Measurements from ENCODE around the gene GRID2. TPM values are rescaled to one million over a fixed set of nuclear protein-coding genes. Genes with fewer than 3 reads are reported as not detected.

The GRID2 gene
- total and polyA plus RNA-seq, 2 donors, result 0.63 to 26.1 TPM

DNA sequence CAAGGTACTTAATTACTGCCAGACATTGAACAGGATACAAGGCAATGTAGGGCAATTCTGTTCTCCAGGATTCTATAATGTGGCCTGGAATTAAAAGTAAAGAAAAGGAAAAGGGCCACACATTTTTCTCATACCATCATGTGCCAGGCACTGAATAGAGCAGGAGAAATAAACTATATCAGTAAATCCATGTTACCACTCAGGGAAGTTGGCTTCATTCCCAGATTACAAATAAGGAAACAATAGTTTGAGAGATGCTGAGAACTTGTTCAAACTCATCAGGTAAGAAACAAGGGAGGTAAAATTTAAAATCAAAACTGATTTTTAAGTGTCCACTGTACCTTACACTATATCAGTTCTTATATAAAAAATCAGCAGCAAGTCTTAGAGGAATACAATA is 879.8 kb downstream of the GRID2 start:
- DNase-seq (ENCODE audit: extremely low spot score), result peak; percentile 14
- Histone ChIP-seq H3K4me1 (ENCODE audit: insufficient read depth) (no peaks in the 10 kb centered on the region), H3K27ac (ENCODE audit: low read depth) (no peak overlapping the region), H3K4me3 (ENCODE audit: low read depth, low read length) (no peak overlapping the region), H3K36me3 (ENCODE audit: insufficient read depth) (no peaks in the 10 kb centered on the region)

DNA sequence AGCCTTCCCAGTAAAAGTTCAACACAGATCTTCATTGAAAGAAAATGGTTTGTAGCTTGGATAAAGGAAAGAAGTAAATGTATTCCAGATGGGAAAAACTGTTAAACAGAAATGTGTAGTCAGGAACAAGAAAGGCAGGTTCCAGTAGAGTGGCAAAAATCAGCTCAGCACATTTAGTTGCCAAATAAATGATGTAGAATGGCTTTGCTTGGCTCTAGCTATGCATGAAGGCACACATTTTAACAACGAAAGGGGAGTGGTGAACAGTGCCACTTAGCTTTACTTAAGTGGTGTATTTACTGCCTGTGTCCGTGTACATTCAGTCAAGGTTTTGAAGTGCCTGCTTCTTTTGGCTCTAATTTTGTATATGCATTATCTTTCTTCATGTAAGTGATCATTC is 880.3 kb downstream of the GRID2 start:
- 54% methylated on average over 2 of the region's 2 CpGs for WGBS
- peak; percentile 23 for DNase-seq (ENCODE audit: extremely low spot score)
- Histone ChIP-seq H3K27ac (ENCODE audit: low read depth) (no peak overlapping the region), H3K4me3 (ENCODE audit: low read depth, low read length) (no peak overlapping the region), H3K36me3 (ENCODE audit: insufficient read depth) (no peaks in the 10 kb centered on the region), H3K4me1 (ENCODE audit: insufficient read depth) (no peaks in the 10 kb centered on the region)

DNA sequence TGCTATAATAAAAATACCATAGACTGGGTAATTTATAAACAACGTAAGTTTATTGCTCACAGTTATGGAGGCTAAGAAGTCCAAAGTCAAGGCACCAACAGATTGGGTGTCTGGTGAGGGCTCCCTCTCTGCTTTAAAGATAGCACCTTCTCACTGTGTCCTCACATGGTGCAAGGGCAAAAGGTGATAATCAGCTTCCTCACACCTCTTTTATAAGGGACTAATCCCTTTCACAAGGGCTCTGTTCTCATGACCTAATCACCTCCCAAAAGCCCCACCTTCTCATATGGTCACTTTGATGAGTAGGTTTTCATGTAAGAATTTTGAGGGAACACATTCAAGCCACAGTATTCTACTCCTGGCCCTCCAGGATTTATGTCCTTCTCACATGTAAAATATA is 883.1 kb downstream of the GRID2 start:
- Histone ChIP-seq H3K4me3 (ENCODE audit: low read depth, low read length) (no peak overlapping the region), H3K4me1 (ENCODE audit: insufficient read depth) (no peaks in the 10 kb centered on the region), H3K27ac (ENCODE audit: low read depth) (no peak overlapping the region), H3K36me3 (ENCODE audit: insufficient read depth) (no peaks in the 10 kb centered on the region)
- WGBS, result 94% methylated on average over 1 of the region's 1 CpG
- DNase-seq (ENCODE audit: extremely low spot score), result no peak

DNA sequence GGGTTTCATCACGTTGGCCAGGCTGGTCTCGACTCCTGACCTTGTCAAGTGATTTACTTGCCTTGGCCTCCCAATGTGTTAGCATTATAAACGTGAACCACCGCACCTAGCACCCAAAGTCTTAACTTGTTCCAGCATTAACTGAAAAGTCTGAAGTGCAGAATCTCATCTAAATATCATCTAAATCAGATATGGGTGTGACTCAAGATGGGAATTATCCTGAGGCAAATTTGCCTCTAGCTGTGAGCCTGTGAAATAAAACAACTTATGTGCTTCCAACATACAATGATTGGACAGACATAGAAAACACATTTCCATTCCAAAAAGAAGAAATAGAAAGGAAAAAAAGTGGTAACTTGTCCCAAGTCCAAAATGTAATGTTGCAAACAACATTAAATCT is 883.7 kb downstream of the GRID2 start:
- H3K4me1 ChIP-seq (ENCODE audit: insufficient read depth), result no peaks in the 10 kb centered on the region
- H3K27ac ChIP-seq (ENCODE audit: low read depth), result no peak overlapping the region
- DNase-seq (ENCODE audit: extremely low spot score), result no peak
- H3K4me3 ChIP-seq (ENCODE audit: low read depth, low read length), result no peak overlapping the region
- no peaks in the 10 kb centered on the region for H3K36me3 ChIP-seq (ENCODE audit: insufficient read depth)
- WGBS, result 89% methylated on average over 4 of the region's 4 CpGs

GRCh38 chr4:93187892-93188291 is 884.1 kb downstream of the GRID2 start:
- no peak overlapping the region for H3K4me3 ChIP-seq (ENCODE audit: low read depth, low read length)
- no peak overlapping the region for H3K27ac ChIP-seq (ENCODE audit: low read depth)
- no peaks in the 10 kb centered on the region for H3K36me3 ChIP-seq (ENCODE audit: insufficient read depth)
- DNase-seq (ENCODE audit: extremely low spot score), result no peak
- 91% methylated on average over 4 of the region's 4 CpGs for WGBS
- no peaks in the 10 kb centered on the region for H3K4me1 ChIP-seq (ENCODE audit: insufficient read depth)

DNA sequence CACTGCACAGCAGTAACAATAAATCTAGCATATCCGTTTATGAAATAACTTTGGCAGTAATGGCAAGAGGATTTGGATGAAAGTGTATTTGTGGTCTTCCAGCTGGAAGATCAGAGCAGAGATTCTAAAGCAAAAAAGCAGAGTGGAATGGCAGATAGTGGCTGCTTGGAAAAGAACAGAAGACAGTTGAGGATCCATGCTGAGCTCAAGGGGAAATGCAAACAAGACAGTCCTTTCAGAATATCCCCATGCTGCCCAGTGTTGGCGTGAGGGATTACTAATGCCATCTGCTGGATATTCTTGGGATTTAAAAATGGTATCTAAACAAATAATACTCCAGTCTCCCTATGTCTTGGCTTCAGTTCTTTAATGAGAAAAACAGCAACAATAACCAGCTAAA is 895.7 kb downstream of the GRID2 start:
- 31% methylated on average over 2 of the region's 2 CpGs for WGBS
- Histone ChIP-seq H3K36me3 (ENCODE audit: insufficient read depth) (no peaks in the 10 kb centered on the region), H3K4me1 (ENCODE audit: insufficient read depth) (no peaks in the 10 kb centered on the region), H3K4me3 (ENCODE audit: low read depth, low read length) (no peak overlapping the region), H3K27ac (ENCODE audit: low read depth) (no peak overlapping the region)
- peak; percentile 33 for DNase-seq (ENCODE audit: extremely low spot score)

GRCh38 chr4:93201471-93202096 is 897.8 kb downstream of the GRID2 start:
- DNase-seq (ENCODE audit: extremely low spot score), result no peak
- 64% methylated on average over 4 of the region's 4 CpGs for WGBS
- no peaks in the 10 kb centered on the region for H3K36me3 ChIP-seq (ENCODE audit: insufficient read depth)
- no peaks in the 10 kb centered on the region for H3K4me1 ChIP-seq (ENCODE audit: insufficient read depth)
- H3K4me3 ChIP-seq (ENCODE audit: low read depth, low read length), result no peak overlapping the region
- no peak overlapping the region for H3K27ac ChIP-seq (ENCODE audit: low read depth)

DNA sequence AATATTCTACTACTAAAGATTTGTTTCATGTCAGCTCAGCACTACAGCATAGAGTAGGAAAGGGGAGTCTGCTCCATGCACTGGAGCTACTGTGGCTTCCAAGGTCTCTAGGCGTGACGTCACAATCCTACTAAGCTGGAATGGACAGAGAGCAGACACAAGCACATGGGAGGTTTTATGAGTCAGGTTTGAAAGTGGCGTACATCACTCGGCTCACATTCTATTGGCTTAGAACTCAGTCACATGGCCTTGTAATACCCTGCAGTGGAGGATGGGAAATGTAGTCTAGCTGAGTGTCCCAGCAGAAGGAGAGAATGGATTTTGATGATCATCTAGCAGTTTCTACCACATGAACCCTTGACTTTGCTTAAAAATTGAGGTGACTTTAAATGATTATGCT is 899.9 kb downstream of the GRID2 start:
- no peak for DNase-seq (ENCODE audit: extremely low spot score)
- no peak overlapping the region for H3K4me3 ChIP-seq (ENCODE audit: low read depth, low read length)
- WGBS, result 74% methylated on average over 4 of the region's 4 CpGs

GRCh38 chr4:93212250-93212649 is 908.5 kb downstream of the GRID2 start:
- H3K4me1 ChIP-seq (ENCODE audit: insufficient read depth), result no peaks in the 10 kb centered on the region
- DNase-seq (ENCODE audit: extremely low spot score), result no peak
- 90% methylated on average over 3 of the region's 3 CpGs for WGBS
- no peaks in the 10 kb centered on the region for H3K36me3 ChIP-seq (ENCODE audit: insufficient read depth)
- H3K27ac ChIP-seq (ENCODE audit: low read depth), result no peak overlapping the region
- H3K4me3 ChIP-seq (ENCODE audit: low read depth, low read length), result no peak overlapping the region

More for the DNA sequence above, 899.9 kb downstream of the GRID2 start:
- H3K27ac ChIP-seq (ENCODE audit: low read depth), result no peak overlapping the region
- no peaks in the 10 kb centered on the region for H3K4me1 ChIP-seq (ENCODE audit: insufficient read depth)
- H3K36me3 ChIP-seq (ENCODE audit: insufficient read depth), result no peaks in the 10 kb centered on the region

GRCh38 chr4:93216646-93217045 is 912.9 kb downstream of the GRID2 start:
- DNase-seq (ENCODE audit: extremely low spot score), result no peak
- no peak overlapping the region for H3K4me3 ChIP-seq (ENCODE audit: low read depth, low read length)
- H3K4me1 ChIP-seq (ENCODE audit: insufficient read depth), result no peaks in the 10 kb centered on the region
- no peak overlapping the region for H3K27ac ChIP-seq (ENCODE audit: low read depth)
- H3K36me3 ChIP-seq (ENCODE audit: insufficient read depth), result no peaks in the 10 kb centered on the region
- WGBS, result 78% methylated on average over 8 of the region's 8 CpGs

- Histone ChIP-seq H3K4me3 (ENCODE audit: low read depth, low read length) (no peak overlapping the region), H3K27ac (ENCODE audit: low read depth) (no peak overlapping the region), H3K4me1 (ENCODE audit: insufficient read depth) (no peaks in the 10 kb centered on the region), H3K36me3 (ENCODE audit: insufficient read depth) (no peaks in the 10 kb centered on the region)
- 82% methylated on average over 2 of the region's 2 CpGs for WGBS
- DNase-seq (ENCODE audit: extremely low spot score), result no peak
Observed at GRCh38 chr4:93217431-93217830, 913.7 kb downstream of the GRID2 start.

DNA sequence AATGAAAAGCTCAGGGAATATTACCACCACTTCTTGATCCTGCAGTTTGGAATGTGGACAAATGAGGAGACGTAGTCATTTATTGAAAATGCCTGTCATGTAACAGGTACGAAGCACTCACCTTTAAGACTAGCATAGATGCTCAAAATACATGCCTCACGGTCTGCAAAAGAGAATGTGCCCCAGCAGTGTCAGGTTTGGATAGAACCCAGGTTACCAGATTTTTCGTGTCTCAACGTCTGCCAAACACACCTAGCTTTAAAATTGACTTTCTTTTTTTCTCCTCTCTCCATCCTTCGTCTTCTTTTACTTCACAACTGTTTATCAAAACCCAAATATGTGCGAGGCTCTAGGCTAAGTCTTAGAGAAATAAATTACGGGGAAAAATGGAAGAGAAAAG is 918.0 kb downstream of the GRID2 start:
- DNase-seq (ENCODE audit: extremely low spot score), result no peak

GRCh38 chr4:93228021-93228420 is 924.3 kb downstream of the GRID2 start:
- no peak overlapping the region for H3K27ac ChIP-seq (ENCODE audit: low read depth)
- H3K4me3 ChIP-seq (ENCODE audit: low read depth, low read length), result no peak overlapping the region
- H3K4me1 ChIP-seq (ENCODE audit: insufficient read depth), result no peaks in the 10 kb centered on the region
- WGBS, result 78% methylated on average over 3 of the region's 3 CpGs
- DNase-seq (ENCODE audit: extremely low spot score), result no peak
- H3K36me3 ChIP-seq (ENCODE audit: insufficient read depth), result no peaks in the 10 kb centered on the region

More for the DNA sequence above, 918.0 kb downstream of the GRID2 start:
- Histone ChIP-seq H3K4me3 (ENCODE audit: low read depth, low read length) (no peak overlapping the region), H3K36me3 (ENCODE audit: insufficient read depth) (no peaks in the 10 kb centered on the region), H3K27ac (ENCODE audit: low read depth) (no peak overlapping the region), H3K4me1 (ENCODE audit: insufficient read depth) (no peaks in the 10 kb centered on the region)
- 89% methylated on average over 8 of the region's 8 CpGs for WGBS

GRCh38 chr4:93232883-93233282 is 929.1 kb downstream of the GRID2 start:
- no peak for DNase-seq (ENCODE audit: extremely low spot score)
- no peaks in the 10 kb centered on the region for H3K4me1 ChIP-seq (ENCODE audit: insufficient read depth)
- H3K36me3 ChIP-seq (ENCODE audit: insufficient read depth), result no peaks in the 10 kb centered on the region
- WGBS, result 82% methylated on average over 2 of the region's 2 CpGs
- H3K4me3 ChIP-seq (ENCODE audit: low read depth, low read length), result no peak overlapping the region
- no peak overlapping the region for H3K27ac ChIP-seq (ENCODE audit: low read depth)

- no peak overlapping the region for H3K27ac ChIP-seq (ENCODE audit: low read depth)
- H3K4me1 ChIP-seq (ENCODE audit: insufficient read depth), result no peaks in the 10 kb centered on the region
- no peak overlapping the region for H3K4me3 ChIP-seq (ENCODE audit: low read depth, low read length)
- 77% methylated on average over 2 of the region's 2 CpGs for WGBS
- DNase-seq (ENCODE audit: extremely low spot score), result no peak
- no peaks in the 10 kb centered on the region for H3K36me3 ChIP-seq (ENCODE audit: insufficient read depth)
Observed at GRCh38 chr4:93237521-93237920, 933.8 kb downstream of the GRID2 start.
